Nephron (organoid): ENCODE data around the gene PUSL1.

Source experiments
- H3K27ac Mint-ChIP-seq, 3 experiments: 2 replicates each; pipeline ENCODE4 v1.8.0; 2020; ENCODE audit warnings: mixed read lengths in 3 of 3, mild to moderate bottlenecking in 2 of 3, moderate library complexity in 1 of 3
- H3K27me3 Mint-ChIP-seq: 2 replicates; pipeline ENCODE4 v1.8.0; 2021; ENCODE audit warnings: low read depth, mild to moderate bottlenecking, moderate library complexity, mixed read lengths
- H3K36me3 Mint-ChIP-seq: 2 replicates; pipeline ENCODE4 v1.8.0; 2020; ENCODE audit warnings: low read depth, mixed read lengths
- H3K4me1 Mint-ChIP-seq: 2 replicates; pipeline ENCODE4 v1.8.0; 2020; ENCODE audit warnings: mixed read lengths
- H3K4me3 Mint-ChIP-seq, 3 experiments: 2 replicates each; pipeline ENCODE4 v1.8.0; 2020; ENCODE audit warnings: mild to moderate bottlenecking in 3 of 3, mixed read lengths in 3 of 3, moderate library complexity in 2 of 3
- H3K9me3 Mint-ChIP-seq: 2 replicates; pipeline ENCODE4 v1.8.0; 2020; ENCODE audit warnings: mixed read lengths
- TF ChIP-seq, protein P1 (sequence below), 3 experiments: fragments of 200-600 bp; sonication (generic); IDR thresholded peaks; one replicate each; pipeline ENCODE4 v1.5.0; 2021; ENCODE audit warnings: antibody characterized with exemption in 3 of 3; ENCODE audit not compliant: unreplicated experiment in 3 of 3

Gene PUSL1

GRCh38 chr1:1300352-1300739 lies 8.1 kb upstream of the PUSL1 start:
- H3K4me3 Mint-ChIP-seq: no peak overlapping the region
- TF ChIP-seq, protein P1, sequence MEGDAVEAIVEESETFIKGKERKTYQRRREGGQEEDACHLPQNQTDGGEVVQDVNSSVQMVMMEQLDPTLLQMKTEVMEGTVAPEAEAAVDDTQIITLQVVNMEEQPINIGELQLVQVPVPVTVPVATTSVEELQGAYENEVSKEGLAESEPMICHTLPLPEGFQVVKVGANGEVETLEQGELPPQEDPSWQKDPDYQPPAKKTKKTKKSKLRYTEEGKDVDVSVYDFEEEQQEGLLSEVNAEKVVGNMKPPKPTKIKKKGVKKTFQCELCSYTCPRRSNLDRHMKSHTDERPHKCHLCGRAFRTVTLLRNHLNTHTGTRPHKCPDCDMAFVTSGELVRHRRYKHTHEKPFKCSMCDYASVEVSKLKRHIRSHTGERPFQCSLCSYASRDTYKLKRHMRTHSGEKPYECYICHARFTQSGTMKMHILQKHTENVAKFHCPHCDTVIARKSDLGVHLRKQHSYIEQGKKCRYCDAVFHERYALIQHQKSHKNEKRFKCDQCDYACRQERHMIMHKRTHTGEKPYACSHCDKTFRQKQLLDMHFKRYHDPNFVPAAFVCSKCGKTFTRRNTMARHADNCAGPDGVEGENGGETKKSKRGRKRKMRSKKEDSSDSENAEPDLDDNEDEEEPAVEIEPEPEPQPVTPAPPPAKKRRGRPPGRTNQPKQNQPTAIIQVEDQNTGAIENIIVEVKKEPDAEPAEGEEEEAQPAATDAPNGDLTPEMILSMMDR (IDR thresholded peaks at IDR 0.05; ENCODE audit: unreplicated experiment in 3 of 3): no peak
- H3K4me1 Mint-ChIP-seq: peaks cover 9% of the 10 kb centered on the region
- no peaks in the 10 kb centered on the region for H3K27me3 Mint-ChIP-seq
- no peak overlapping the region for H3K27ac Mint-ChIP-seq
- no peaks in the 10 kb centered on the region for H3K9me3 Mint-ChIP-seq
- no peaks in the 10 kb centered on the region for H3K36me3 Mint-ChIP-seq

DNA sequence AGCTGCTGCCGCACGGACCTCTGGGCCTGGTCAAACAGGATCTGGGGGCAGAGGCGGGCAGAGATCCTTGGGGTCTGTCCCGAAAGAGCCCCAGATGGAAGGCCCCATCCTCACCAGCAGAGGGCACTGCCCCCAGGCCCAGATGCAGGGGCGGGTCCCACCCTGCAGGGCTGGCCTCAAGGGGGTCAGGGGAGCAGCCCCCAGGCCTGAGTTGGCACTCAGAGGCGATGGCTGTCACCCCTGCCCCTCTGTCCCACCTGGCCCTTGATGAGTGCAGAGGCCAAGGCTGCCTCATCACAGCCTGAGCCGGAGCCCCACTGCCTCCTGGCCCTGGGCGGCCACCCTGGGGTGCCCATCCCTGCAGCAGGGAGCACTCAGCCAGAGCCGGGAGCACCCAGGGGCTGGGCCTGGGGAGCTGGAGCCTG lies 6.4 kb upstream of the PUSL1 start:
- H3K9me3 Mint-ChIP-seq: no peaks in the 10 kb centered on the region
- TF ChIP-seq, protein P1 (IDR thresholded peaks at IDR 0.05; ENCODE audit: unreplicated experiment in 3 of 3): peak in 2 of 3 experiments; percentile 21 to 35
- H3K36me3 Mint-ChIP-seq: no peaks in the 10 kb centered on the region
- peaks cover 22% of the 10 kb centered on the region for H3K4me1 Mint-ChIP-seq
- H3K4me3 Mint-ChIP-seq: no peak overlapping the region
- no peaks in the 10 kb centered on the region for H3K27me3 Mint-ChIP-seq
- no peak overlapping the region for H3K27ac Mint-ChIP-seq

DNA sequence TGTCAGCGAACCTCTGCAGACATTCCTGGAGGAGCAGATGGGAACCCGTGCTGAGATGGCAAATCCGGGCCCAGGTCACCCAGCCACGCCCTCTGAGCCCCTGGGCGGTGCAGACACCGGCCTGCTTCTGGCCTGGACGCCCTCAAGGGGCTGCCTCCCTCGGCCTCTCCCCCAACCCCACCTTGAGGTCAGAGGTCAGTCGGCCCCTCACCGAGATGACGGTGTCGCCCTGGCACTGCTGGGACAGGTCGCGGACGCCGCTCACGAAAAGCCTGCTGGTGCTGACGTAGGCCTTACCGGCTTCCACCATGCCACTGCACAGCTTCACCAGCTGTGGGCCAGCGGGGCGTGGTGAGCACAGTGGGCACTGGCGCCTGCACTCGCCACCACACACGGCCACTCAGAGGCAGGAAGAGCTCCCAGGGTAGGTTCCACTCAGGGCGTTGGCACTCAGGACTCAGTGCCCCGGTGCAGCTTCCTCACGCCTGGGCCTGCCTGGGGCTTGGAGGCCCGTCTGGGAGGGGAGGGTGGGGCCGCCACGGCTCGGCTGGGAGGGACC lies 5.4 kb upstream of the PUSL1 start:
- Mint-ChIP-seq H3K27ac (no peak overlapping the region), H3K4me3 (no peak overlapping the region), H3K9me3 (no peaks in the 10 kb centered on the region), H3K36me3 (no peaks in the 10 kb centered on the region), H3K4me1 (peaks cover 22% of the 10 kb centered on the region), H3K27me3 (no peaks in the 10 kb centered on the region)
- TF ChIP-seq, protein P1 (IDR thresholded peaks at IDR 0.05; ENCODE audit: unreplicated experiment in 3 of 3): no peak

GRCh38 chr1:1303736-1304135 lies 4.7 kb upstream of the PUSL1 start:
- no peaks in the 10 kb centered on the region for H3K9me3 Mint-ChIP-seq
- TF ChIP-seq, protein P1 (IDR thresholded peaks at IDR 0.05; ENCODE audit: unreplicated experiment in 3 of 3): no peak
- peaks cover 22% of the 10 kb centered on the region for H3K4me1 Mint-ChIP-seq
- H3K36me3 Mint-ChIP-seq: no peaks in the 10 kb centered on the region
- H3K4me3 Mint-ChIP-seq: peak overlapping the region in 1 of 3 experiments; percentile 10
- H3K27me3 Mint-ChIP-seq: no peaks in the 10 kb centered on the region
- H3K27ac Mint-ChIP-seq: no peak overlapping the region

DNA sequence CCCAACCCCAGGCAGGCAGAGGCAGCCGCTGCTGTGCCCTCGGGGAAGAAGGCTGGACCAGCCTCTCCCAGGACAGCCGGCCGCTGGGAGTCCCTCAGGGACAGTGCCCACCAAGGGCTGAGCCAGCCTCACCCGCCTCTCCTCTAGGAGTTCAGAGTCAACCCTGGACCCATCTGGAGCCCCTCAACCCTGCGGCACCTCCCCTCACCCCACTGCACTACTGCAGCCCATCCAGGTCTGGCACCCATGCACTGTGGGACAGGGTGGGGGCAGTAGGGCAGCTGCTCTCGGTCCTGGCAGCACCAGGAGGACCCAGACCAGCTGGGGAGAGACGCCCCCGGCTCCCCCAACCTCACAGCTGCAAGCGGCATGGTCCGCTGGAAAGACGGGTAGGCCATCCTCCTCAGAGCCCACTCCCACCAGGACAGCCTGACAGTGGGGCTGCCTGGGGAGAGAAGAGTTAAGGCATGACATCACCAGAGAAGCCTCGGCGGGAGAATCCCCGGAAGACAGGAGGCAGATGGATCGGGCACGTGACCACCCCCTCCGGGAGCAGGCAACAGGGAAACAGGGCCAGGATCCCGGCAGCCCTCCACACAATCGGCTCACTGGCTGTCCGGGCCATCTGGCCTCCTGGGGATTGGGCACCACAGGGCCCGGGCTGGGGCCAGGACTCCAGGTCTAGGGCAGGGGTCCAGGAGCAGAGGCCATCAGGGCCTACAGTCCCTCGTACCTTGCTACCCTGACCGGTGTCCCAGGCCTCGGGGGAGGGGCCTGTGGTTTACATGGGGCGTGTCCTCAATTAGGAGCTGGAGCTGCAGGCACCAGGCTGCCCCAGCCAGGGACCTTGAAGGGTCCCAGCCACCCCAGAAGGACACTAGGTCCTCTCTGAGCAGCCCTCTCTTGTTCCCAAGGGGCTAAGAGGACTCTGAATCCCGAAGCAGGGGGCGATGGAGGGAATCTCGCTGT lies 3.8 kb upstream of the PUSL1 start:
- Mint-ChIP-seq H3K27ac (peak overlapping the region; percentile 65 to 76 (median 76)), H3K36me3 (no peaks in the 10 kb centered on the region), H3K27me3 (no peaks in the 10 kb centered on the region), H3K4me1 (peaks cover 22% of the 10 kb centered on the region), H3K4me3 (peak overlapping the region; percentile 78 to 86 (median 86)), H3K9me3 (no peaks in the 10 kb centered on the region)
- TF ChIP-seq, protein P1 (IDR thresholded peaks at IDR 0.05; ENCODE audit: unreplicated experiment in 3 of 3): no peak
